ENCODE results near the gene TBC1D24.

DNA sequence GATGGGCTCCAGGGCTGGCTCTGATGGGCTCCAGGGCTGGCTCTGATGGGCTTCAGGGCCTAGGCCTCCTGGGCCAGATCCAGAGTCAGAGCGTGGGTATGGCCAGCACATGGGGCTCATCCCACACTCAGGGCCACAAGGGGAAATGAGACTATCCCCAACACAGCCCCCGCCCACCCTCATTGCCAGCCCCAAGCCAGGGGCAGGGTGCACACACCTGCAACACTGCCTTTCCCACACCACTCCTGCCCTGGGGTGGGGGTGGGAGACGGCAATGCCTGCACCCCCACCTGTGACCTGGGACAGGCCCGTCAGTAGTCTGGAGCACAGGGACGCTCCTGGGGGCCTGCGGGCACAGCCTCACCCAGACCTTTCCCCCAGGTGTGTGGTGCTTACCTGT is 24.5 kb downstream of the TBC1D24 start:
- TF ChIP-seq, protein P1, sequence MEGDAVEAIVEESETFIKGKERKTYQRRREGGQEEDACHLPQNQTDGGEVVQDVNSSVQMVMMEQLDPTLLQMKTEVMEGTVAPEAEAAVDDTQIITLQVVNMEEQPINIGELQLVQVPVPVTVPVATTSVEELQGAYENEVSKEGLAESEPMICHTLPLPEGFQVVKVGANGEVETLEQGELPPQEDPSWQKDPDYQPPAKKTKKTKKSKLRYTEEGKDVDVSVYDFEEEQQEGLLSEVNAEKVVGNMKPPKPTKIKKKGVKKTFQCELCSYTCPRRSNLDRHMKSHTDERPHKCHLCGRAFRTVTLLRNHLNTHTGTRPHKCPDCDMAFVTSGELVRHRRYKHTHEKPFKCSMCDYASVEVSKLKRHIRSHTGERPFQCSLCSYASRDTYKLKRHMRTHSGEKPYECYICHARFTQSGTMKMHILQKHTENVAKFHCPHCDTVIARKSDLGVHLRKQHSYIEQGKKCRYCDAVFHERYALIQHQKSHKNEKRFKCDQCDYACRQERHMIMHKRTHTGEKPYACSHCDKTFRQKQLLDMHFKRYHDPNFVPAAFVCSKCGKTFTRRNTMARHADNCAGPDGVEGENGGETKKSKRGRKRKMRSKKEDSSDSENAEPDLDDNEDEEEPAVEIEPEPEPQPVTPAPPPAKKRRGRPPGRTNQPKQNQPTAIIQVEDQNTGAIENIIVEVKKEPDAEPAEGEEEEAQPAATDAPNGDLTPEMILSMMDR (conservative IDR thresholded peaks at IDR 0.05), result no peak
- no peak for TF ChIP-seq ZFX (IDR thresholded peaks at IDR 0.05)

All from C4-2B (cell line).